Right lobe of liver (tissue), 6 donors: ENCODE results near the gene RPS21. TPM values are rescaled to one million over a fixed set of nuclear protein-coding genes. Genes with fewer than 3 reads are reported as not detected.

ENCODE experiments used
- ATAC-seq, 4 donors: fragments of 200-7000 bp; cut with Tn5 transposase; one replicate each; pipeline ENCODE4 v1.9.1; 2020; ENCODE audit warnings: mild to moderate bottlenecking in 4 of 4, moderate library complexity in 4 of 4
- DNase-seq, 3 donors: peaks; one replicate each; pipeline ENCODE4 v3.0.0-alpha.2; 2020
- H3K27ac ChIP-seq, 3 donors: fragments of 200-600 bp; one replicate each; pipeline ENCODE4 v1.8.0; 2022
- H3K27me3 ChIP-seq, 2 donors: fragments of 200-600 bp; one replicate each; pipeline ENCODE4 v1.8.0; 2022
- H3K36me3 ChIP-seq, 4 donors: fragments of 200-600 bp; sonication (generic) in 1 of 4; one replicate each; pipeline versions ENCODE4 v1.5.1 to v1.8.0; 2017 to 2022; ENCODE audit warnings: control low read depth in 1 of 4
- H3K4me1 ChIP-seq, 4 donors: fragments of 200-600 bp; sonication (generic) in 1 of 4; one replicate each; pipeline versions ENCODE4 v1.5.1 to v1.8.0; 2017 to 2022; ENCODE audit warnings: control low read depth in 1 of 4
- H3K4me3 ChIP-seq, 3 donors: fragments of 200-600 bp; one replicate each; pipeline ENCODE4 v1.8.0; 2022
- H3K9me3 ChIP-seq, 4 donors: fragments of 200-600 bp; sonication (generic) in 1 of 4; one replicate each; pipeline versions ENCODE4 v1.5.1 to v1.8.0; 2017 to 2022; ENCODE audit warnings: control low read depth in 1 of 4
- CTCF ChIP-seq, 4 donors: fragments of 200-600 bp in 3 of 4; fragments of 450-650 bp in 1 of 4; IDR thresholded peaks; one replicate each; pipeline versions ENCODE4 v1.5.1 to v1.8.0; 2016 to 2022; ENCODE audit warnings: antibody characterized with exemption in 4 of 4, mild to moderate bottlenecking in 2 of 4
- POLR2A ChIP-seq: fragments of 450-650 bp; IDR thresholded peaks from one replicate; pipeline ENCODE4 v1.6.1; 2017; ENCODE audit warnings: antibody characterized with exemption, mild to moderate bottlenecking
- WGBS: methylation state at CpG from one replicate; pipeline ENCODE4 v1.1.6; 2018; ENCODE audit warnings: low coverage, low lambda C conversion rate; ENCODE audit not compliant: insufficient coverage; ENCODE audit errors: missing lambda C conversion rate; 5-methylcytosine and 5-hydroxymethylcytosine counted together
- intact Hi-C, 2 donors: fragments of 100-400 bp; cut with DNase I; formaldehyde crosslinking; loops; one replicate each; pipeline versions ENCODE4 v1.11.2 to v1.14.1; 2022
- total RNA-seq, 6 experiments: library from RNA; depleted of rRNA in 2 of 6; stranded (reverse); fragments of >200 nt in 2 of 6; fragmentation: NEBNext Ultra II Directional in 3 of 6; extraction: Animal tissue kit (Norgen Biotek cat#: 25700) in 3 of 6; gene quantifications; one replicate each; pipeline versions ENCODE4 v1.1.0 to v1.2.4, GENCODE V29; 2016 to 2023
- donor health status: DM: no; HTN: yes; CAD: no.
- donor health status: DM: no; HTN: no; CAD: no.
- donor health status: DM: no; HTN: no; CAD: no.
- donor health status: DM: no; HTN: yes; CAD: no.
- donor health status: DM: no; HTN: yes; CAD: no.

The RPS21 gene
- total RNA-seq, 6 experiments from 2014 or later: 339 to 696 (median 413) TPM

DNA sequence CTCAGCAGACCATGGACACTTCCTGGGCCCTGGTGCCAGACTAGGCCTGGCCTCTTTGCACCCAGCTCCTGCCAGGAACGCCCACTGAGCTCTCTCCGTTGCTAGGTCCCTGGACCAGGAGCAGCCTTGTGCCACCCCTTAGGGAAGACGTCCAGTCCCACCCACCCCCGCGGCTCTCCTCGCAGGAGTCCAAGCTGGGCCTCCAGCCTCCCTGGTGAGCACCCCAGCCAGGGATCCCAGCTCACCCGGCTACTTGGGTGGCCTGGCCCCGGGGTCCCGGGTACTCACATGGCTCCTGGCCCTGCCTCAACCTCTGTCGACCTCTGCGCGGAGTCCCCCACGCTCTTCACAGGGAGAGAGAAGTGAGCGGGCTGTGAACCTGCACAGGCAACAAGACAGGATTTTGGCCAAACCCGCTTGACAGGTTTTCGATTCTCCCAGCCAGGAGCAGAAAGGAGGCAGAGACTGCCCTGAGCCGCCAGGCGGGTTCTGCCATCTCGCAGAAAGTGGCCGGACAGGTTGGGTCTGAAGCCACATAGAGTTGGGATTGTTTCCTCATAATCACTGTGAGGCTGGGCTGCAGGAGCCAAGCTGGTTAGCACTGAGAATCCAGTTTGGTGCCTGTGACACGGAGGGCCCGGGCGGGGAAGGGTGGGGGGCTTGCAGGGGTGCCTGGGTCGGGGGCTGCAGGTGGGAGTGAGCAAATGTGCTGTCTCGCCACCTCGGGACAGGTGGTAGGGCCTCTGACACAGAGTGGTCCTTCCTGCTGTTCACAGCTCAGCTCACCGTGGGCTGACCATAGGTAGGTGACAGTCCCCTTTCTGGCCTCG is 40.5 kb downstream of the RPS21 start, which contains the start of gene RBBP8NL:
Gene RBBP8NL, minus strand, starts transcription at position 368 of the 830 bp plus-strand sequence. CDS start 7,892 bp downstream, outside the sequence.
- H3K9me3 ChIP-seq: no peaks in the 10 kb centered on the region
- no peaks in the 10 kb centered on the region for H3K4me1 ChIP-seq
- H3K27me3 ChIP-seq: no peaks in the 10 kb centered on the region
- 59% methylated on average over 10 of the region's 28 CpGs for WGBS
- H3K36me3 ChIP-seq: no peaks in the 10 kb centered on the region
- DNase-seq (no peak), ATAC-seq (peak in 1 of 4 donors; percentile 33)
- intact Hi-C loops: no loop called here
- no peak within 1 kb of the TSS for H3K4me3 ChIP-seq
- TF ChIP-seq POLR2A: no peak
- TF ChIP-seq CTCF (IDR thresholded peaks at IDR 0.05): no peak
- H3K27ac ChIP-seq: no peak within 1 kb of the TSS

GRCh38 chr20:62428002-62428372 is 41.1 kb downstream of the RPS21 start:
- Histone ChIP-seq H3K4me1 (no peaks in the 10 kb centered on the region), H3K36me3 (no peaks in the 10 kb centered on the region), H3K27ac (no peak overlapping the region), H3K4me3 (no peak overlapping the region), H3K9me3 (no peaks in the 10 kb centered on the region), H3K27me3 (no peaks in the 10 kb centered on the region)
- ATAC-seq (no peak), DNase-seq (no peak)
- TF ChIP-seq POLR2A: no peak
- no peak for TF ChIP-seq CTCF (IDR thresholded peaks at IDR 0.05)
- WGBS: 100% methylated on average over 1 of the region's 10 CpGs
- intact Hi-C loops: no loop called here

DNA sequence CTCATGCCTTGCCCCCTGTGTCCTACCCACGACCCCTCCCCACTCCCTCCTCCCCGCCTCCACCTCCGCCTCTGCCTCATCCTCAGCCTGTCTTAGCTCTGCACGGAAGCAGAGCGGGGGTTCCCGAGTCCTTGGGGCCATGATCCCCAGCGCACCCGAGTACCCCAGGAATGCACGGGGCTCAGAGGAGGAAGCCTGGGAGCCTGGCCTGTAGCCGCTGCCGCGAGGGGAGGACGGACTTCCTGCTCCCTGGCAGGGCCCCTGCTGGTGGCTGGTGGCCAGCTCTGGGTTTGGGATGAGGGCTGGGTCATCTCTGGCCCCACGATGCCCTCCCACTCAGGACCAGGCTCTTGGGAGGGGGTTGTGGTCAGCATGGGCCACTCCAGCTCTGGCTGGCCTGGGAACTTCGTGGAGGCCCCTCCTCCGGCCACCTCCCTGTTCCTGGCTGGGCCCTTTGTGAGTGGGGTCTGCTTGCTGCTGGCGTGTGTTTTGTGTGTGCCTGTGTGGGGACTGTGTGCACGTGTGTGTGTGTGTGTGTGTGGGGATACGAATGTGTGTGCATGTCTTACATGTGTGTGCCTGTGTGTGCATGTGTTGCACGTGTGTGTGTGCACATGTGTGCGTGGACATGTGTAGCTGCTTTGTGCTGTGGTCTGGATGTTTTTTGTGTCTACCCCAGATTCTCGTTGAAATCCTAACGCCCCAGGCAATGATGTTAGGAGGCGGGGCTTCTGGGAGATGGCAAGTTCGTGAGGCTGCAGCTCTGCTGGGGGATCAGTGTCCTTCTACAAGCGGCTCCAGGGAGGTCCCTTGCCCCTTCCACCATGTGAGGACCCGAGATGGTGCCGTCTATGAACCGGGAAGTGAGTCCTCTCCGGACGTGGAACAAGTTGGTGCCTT is 41.7 kb downstream of the RPS21 start:
- WGBS: 44% methylated on average over 15 of the region's 31 CpGs
- H3K4me3 ChIP-seq: no peak overlapping the region
- no peak overlapping the region for H3K27ac ChIP-seq
- TF ChIP-seq POLR2A (no peak), CTCF (IDR thresholded peaks at IDR 0.05) (no peak)
- no peaks in the 10 kb centered on the region for H3K27me3 ChIP-seq
- intact Hi-C loops: no loop called here
- DNase-seq: no peak
- no peaks in the 10 kb centered on the region for H3K36me3 ChIP-seq
- no peak for ATAC-seq
- H3K9me3 ChIP-seq: no peaks in the 10 kb centered on the region
- H3K4me1 ChIP-seq: no peaks in the 10 kb centered on the region

DNA sequence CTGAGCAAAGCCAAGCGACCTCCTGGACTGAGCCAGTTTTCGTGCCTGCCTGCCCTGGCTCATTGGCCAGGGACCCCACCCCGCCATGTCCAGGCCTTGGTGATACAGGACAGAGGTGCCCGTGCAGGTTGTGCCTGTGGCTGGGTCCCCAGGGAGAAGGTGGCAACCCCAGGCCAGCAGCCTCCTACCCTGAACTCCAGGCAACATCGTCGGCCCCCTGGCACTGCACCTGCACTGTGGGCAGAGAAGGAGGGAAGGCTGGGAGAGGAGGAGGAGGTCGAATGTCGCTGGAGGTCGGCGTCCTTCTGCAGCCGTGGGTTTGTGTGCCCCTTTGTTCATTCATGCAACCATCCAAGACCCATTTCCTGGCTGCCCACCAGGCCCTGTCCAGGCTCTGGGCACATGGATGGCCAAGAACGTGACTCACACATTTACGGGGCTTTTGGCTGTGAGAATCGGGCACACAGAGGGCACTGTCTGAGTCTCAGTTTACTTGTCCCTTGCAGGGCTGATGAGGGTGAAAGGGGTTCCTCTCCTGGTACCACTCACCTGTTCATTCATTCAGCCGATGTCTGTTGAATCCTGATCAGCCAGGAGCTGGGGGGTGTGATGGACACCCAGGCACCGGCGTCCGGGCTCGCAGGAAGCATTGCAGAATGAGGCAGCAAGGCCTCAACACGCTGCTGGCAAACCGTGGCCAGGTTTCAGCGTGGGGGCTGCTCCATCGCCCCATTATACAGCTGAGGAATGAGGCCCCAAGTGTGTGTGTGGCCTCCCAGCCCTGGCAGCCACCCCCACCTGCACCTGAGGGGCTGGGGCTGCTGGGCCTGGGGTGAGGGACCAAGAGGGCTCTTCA is 42.8 kb downstream of the RPS21 start:
- intact Hi-C loops: no loop called here
- H3K9me3 ChIP-seq: no peaks in the 10 kb centered on the region

More for the DNA sequence above, 42.8 kb downstream of the RPS21 start:
- TF ChIP-seq POLR2A (no peak), CTCF (IDR thresholded peaks at IDR 0.05) (no peak)
- no peaks in the 10 kb centered on the region for H3K36me3 ChIP-seq
- no peak overlapping the region for H3K4me3 ChIP-seq
- no peaks in the 10 kb centered on the region for H3K27me3 ChIP-seq
- WGBS: 72% methylated on average over 9 of the region's 23 CpGs
- H3K4me1 ChIP-seq: no peaks in the 10 kb centered on the region
- H3K27ac ChIP-seq: no peak overlapping the region
- ATAC-seq (no peak), DNase-seq (no peak)
